ENCODE measurements around the gene VWF.

The VWF gene

GRCh38 chr12:6099316-6099715, 25.2 kb downstream of the VWF start:
- no peak for DNase-seq

GRCh38 chr12:6097411-6097810, 27.1 kb downstream of the VWF start:
- DNase-seq, result peak; percentile 72

- DNase-seq, result no peak
Observed at GRCh38 chr12:6096527-6096926, 27.9 kb downstream of the VWF start.

GRCh38 chr12:6095269-6095668, 29.2 kb downstream of the VWF start:
- DNase-seq, result no peak

- DNase-seq, result no peak
Observed at GRCh38 chr12:6093764-6094163, 30.7 kb downstream of the VWF start.

- DNase-seq, result peak; percentile 91
Observed at GRCh38 chr12:6092784-6093722, 31.4 kb downstream of the VWF start.

- DNase-seq, result no peak
Observed at GRCh38 chr12:6091786-6092566, 32.5 kb downstream of the VWF start.

- DNase-seq, result peak; percentile 14
Observed at GRCh38 chr12:6090803-6091202, 33.7 kb downstream of the VWF start.

GRCh38 chr12:6088921-6089747, 35.3 kb downstream of the VWF start:
- DNase-seq, result peak; percentile 20

- DNase-seq, result no peak
Observed at GRCh38 chr12:6086316-6086715, 38.2 kb downstream of the VWF start.

- DNase-seq, result no peak
Observed at GRCh38 chr12:6085841-6086240, 38.6 kb downstream of the VWF start.

GRCh38 chr12:6084969-6085450, 39.5 kb downstream of the VWF start:
- no peak for DNase-seq

GRCh38 chr12:6084261-6084968, 40.1 kb downstream of the VWF start:
- peak; percentile 16 for DNase-seq

- DNase-seq, result no peak
Observed at GRCh38 chr12:6083601-6084000, 40.9 kb downstream of the VWF start.

- no peak for DNase-seq
Observed at GRCh38 chr12:6082613-6083012, 41.9 kb downstream of the VWF start.

GRCh38 chr12:6080149-6081045, 44.1 kb downstream of the VWF start:
- no peak for DNase-seq

- no peak for DNase-seq
Observed at GRCh38 chr12:6078398-6079096, 45.9 kb downstream of the VWF start.

GRCh38 chr12:6077692-6078083, 46.8 kb downstream of the VWF start:
- no peak for DNase-seq

- DNase-seq, result no peak
Observed at GRCh38 chr12:6076776-6077691, 47.4 kb downstream of the VWF start.
